Activated CD8-positive, alpha-beta memory T cell treated with anti-CD3 and anti-CD28 coated beads, Interleukin-2, amount 10 ng/mL, durations not matched to agents 7 days and 5 days (primary cell): ENCODE data around the gene SOCS2. TPM values are rescaled to one million over a fixed set of nuclear protein-coding genes. Genes with fewer than 3 reads are reported as not detected.
"Not testable (repeated sequence)": the region's sequence is repeated elsewhere in the genome, so short reads cannot be mapped to it uniquely, and the experiment has no call there.

Experiments used
- ATAC-seq: fragments of 150-1000 bp; cut with Tn5 transposase; one replicate; pipeline ENCODE4 v1.10.0; 2021; ENCODE audit warnings: moderate library complexity
- CTCF ChIA-PET: fragments of 350-600 bp; sonication (Branson Sonifier 250); formaldehyde crosslinking; loops from one replicate; lab custom pipeline; 2021; ENCODE audit warnings: antibody characterized with exemption; lab: Charles Lee
- DNase-seq: peaks from one replicate; pipeline ENCODE4 v3.0.0-alpha.2; 2020
- H3K27ac Mint-ChIP-seq: one replicate; pipeline ENCODE4 v1.8.0; 2021; ENCODE audit warnings: mild to moderate bottlenecking, mixed read lengths
- H3K27me3 Mint-ChIP-seq: one replicate; pipeline ENCODE4 v1.8.0; 2021; ENCODE audit warnings: mixed read lengths
- H3K36me3 Mint-ChIP-seq: one replicate; pipeline ENCODE4 v1.8.0; 2021; ENCODE audit warnings: mild to moderate bottlenecking, mixed read lengths
- H3K4me1 Mint-ChIP-seq: one replicate; pipeline ENCODE4 v1.8.0; 2021; ENCODE audit warnings: mixed read lengths
- H3K4me3 Mint-ChIP-seq: one replicate; pipeline ENCODE4 v1.8.0; 2021; ENCODE audit warnings: mild to moderate bottlenecking, moderate library complexity, mixed read lengths
- H3K9me3 Mint-ChIP-seq: one replicate; pipeline ENCODE4 v1.8.0; 2022; ENCODE audit warnings: low read depth, mixed read lengths
- total RNA-seq, 2 experiments: library from RNA; stranded (reverse); gene quantifications; one replicate each; pipeline ENCODE4 v1.2.3, GENCODE V29; 2021

SOCS2 gene
- total RNA-seq, 2 experiments from 2014 or later: 24.6 to 33.9 TPM

DNA sequence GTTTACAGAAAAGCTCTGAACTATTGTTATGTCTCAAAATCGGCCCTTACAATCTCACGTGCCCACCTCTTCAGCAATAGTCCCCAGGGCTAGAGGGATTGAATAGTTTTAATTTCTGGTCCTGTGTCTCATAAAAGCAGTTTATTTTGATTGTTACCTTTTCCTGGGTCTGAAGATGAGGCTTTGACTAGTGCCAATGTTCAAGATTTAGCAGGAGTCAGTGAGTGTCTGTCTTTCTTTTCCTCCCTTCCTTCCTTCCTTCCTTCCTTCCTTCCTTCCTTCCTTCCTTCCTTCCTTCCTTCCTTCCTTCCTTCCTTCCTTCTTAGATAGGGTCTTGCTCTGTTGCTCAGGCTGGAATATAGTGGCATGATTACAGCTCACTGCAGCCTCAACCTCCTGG lies 24.7 kb upstream of the SOCS2 start:
- H3K9me3 Mint-ChIP-seq: no peaks in the 10 kb centered on the region
- CTCF ChIA-PET: interaction anchor here (0.8 kb wide), 1 partner anchor 21 kb away, joined by 3 read pairs; no protein-coding TSS in a partner anchor
- H3K36me3 Mint-ChIP-seq: peaks cover 10% of the 10 kb centered on the region
- peaks cover 8% of the 10 kb centered on the region for H3K4me1 Mint-ChIP-seq
- no peak overlapping the region for H3K27ac Mint-ChIP-seq
- no peaks in the 10 kb centered on the region for H3K27me3 Mint-ChIP-seq
- DNase-seq (no peak), ATAC-seq (no peak)
- H3K4me3 Mint-ChIP-seq: no peak overlapping the region

DNA sequence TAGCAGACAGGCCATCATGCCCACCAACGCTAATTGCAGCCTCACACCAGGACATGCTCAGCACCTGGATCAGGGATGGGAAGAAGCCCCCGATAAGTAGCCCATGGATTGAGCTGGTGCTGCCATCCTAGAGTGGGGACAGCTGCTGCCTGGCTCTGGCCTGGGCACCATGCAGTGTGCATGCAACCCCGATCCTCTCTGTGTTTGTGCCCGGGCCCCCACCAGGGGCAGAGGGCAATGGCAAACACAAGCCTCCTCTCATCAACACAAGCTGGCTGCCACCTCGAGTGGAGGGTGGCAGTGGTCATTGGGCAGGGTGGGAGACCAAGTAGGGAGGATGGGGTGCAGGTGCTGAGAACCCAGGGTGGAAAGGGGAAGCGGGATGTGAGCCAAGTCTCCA lies 23.3 kb upstream of the SOCS2 start:
- Mint-ChIP-seq H3K4me3 (no peak overlapping the region), H3K27me3 (no peaks in the 10 kb centered on the region), H3K4me1 (peaks cover 8% of the 10 kb centered on the region), H3K36me3 (peaks cover 6% of the 10 kb centered on the region), H3K9me3 (no peaks in the 10 kb centered on the region), H3K27ac (no peak overlapping the region)
- CTCF ChIA-PET: no interaction called here
- DNase-seq: no peak
- no peak for ATAC-seq

DNA sequence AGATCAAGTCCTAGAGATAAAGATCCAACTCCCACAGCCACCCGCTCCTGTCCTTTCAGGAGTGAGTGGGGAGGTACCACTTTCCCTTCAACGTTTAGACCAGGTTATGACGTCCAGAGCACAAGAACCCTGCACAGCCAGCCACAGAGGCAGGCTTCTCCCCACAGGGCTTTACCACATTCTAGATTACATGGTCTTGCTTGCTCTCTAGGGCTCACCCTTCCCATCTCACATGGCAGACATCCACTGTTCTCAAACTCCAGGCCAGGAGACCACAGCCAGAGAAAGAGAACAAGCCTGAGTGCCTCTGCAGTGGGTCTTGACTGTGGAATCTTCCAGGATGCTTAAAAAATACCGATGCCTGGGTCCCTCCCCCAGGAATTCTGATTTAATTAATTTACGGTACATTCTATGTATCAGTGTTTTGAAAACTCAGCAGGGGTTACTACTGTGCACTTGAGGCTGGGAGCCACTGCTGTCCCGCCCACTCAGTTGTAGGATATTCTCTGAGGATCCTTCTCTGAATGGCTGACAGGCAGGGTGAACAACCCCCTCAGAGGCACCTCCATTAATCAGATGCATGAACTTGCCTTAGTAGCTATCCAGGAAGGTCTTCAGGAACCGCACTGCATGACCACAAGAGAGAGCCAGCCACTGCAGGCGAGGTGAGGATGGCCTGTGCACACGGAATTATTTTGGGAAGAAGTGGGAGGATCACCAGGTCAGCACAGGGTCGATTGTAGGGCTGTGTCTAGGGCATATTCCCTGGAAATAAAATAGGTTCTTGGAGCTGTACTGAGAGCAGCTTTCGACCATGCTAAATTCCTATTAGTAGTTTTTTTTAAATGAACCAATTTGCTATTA lies 21.5 kb upstream of the SOCS2 start:
- Mint-ChIP-seq H3K4me1 (no peaks in the 10 kb centered on the region), H3K27ac (no peak overlapping the region), H3K4me3 (no peak overlapping the region), H3K27me3 (no peaks in the 10 kb centered on the region), H3K9me3 (no peaks in the 10 kb centered on the region), H3K36me3 (no peaks in the 10 kb centered on the region)
- DNase-seq (peak; percentile 15), ATAC-seq (no peak)
- CTCF ChIA-PET: interaction anchor here (1.9 kb wide), 1 partner anchor 19 kb away, joined by 4 read pairs; no protein-coding TSS in a partner anchor

DNA sequence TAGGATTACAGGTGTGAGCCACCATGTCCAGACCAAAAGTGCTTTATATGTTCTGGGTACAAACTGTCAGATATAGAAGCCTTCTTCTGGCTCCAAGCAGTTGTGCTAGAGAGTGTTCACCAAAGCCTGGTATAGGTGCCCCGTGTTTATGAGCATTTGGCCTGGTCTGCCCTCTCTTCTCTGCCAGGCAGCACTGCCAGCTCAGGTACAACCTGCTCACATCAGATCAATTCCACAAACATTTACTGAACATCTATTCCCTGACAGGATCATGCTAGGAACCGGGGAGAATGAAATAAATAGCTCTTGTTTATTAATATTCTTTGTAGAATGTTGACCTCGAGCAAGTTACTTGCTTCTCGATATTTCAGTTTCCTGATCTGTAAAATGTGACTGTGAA lies 20.0 kb upstream of the SOCS2 start:
- Mint-ChIP-seq H3K27me3 (no peaks in the 10 kb centered on the region), H3K4me1 (no peaks in the 10 kb centered on the region), H3K9me3 (no peaks in the 10 kb centered on the region), H3K4me3 (no peak overlapping the region), H3K36me3 (no peaks in the 10 kb centered on the region), H3K27ac (no peak overlapping the region)
- no peak for ATAC-seq
- CTCF ChIA-PET: interaction anchor here (1.4 to 1.9 kb wide), 2 partner anchors 17 to 49 kb away, joined by 4 to 7 read pairs; no protein-coding TSS in a partner anchor
- DNase-seq: no peak

DNA sequence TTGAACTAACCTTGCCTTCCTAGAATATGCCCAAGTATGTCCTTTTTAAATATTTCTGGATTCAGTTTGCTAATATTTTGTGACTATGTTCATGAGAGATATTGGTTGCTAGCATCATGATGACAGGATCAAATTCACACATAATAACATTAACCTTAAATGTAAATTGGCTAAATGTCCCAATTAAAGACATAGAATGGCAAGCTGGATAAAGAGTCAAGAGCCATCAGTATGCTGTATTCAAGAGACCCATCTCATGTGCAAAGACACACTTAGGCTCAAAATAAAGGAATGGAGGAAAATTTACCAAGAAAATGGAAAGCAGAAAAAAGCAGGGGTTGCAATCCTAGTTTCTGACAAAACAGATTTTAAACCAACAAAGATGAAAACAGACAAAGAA lies 14.6 kb upstream of the SOCS2 start:
- not testable (repeated sequence) for H3K4me1 Mint-ChIP-seq, H3K27me3 Mint-ChIP-seq, H3K4me3 Mint-ChIP-seq, ATAC-seq, DNase-seq, H3K27ac Mint-ChIP-seq
- CTCF ChIA-PET: interaction anchor here (0.9 to 2.1 kb wide), 2 partner anchors 10 to 55 kb away, joined by 3 to 6 read pairs; no protein-coding TSS in a partner anchor
- Mint-ChIP-seq H3K9me3 (peaks cover 17% of the 10 kb centered on the region), H3K36me3 (peaks cover 31% of the 10 kb centered on the region)

- not testable (repeated sequence) for H3K4me3 Mint-ChIP-seq, H3K27me3 Mint-ChIP-seq, ATAC-seq, DNase-seq, H3K27ac Mint-ChIP-seq, H3K4me1 Mint-ChIP-seq
- CTCF ChIA-PET: interaction anchor here (0.9 to 2.2 kb wide), 3 partner anchors 9 to 56 kb away, joined by 3 to 6 read pairs (median 4); no protein-coding TSS in a partner anchor
- Mint-ChIP-seq H3K36me3 (peaks cover 31% of the 10 kb centered on the region), H3K9me3 (peaks cover 17% of the 10 kb centered on the region)
Observed at GRCh38 chr12:93558685-93559084, 13.8 kb upstream of the SOCS2 start.

DNA sequence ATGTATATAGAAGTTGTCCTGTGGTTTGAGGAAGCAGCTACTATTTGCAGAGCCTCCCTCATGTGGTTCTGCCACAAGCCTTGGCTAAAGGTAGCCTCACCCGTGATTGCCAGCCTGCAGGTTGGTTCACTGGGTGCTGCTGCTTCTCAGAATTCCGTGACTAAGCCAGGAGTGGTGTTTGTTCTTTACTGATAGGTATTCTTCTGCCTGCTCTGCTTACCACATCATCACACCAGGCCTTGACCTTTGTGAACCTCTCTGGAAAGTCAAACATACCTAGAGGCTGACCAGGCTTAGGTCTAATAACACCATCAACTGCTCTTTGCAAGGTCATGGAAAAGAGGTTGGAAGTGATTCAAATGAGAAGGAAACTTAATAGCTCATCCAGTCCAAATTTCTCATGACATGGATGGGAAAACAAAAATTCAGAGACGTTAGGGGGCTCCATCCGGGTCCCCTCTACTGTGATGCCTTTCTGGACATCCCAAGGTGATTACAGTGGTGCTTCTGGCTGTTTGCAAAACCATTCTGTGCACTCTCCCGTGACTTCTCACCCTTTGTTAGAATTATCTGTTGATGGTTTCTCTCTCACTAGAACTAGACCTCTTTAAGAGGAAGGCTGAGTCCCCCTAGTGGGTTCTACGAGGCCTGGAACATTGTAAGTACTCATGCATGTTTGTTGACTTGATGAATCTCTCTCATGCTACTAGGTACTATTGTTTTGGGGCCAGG lies 8.5 kb upstream of the SOCS2 start:
- CTCF ChIA-PET: interaction anchor here (1.0 to 1.3 kb wide), 3 partner anchors 59 to 538 kb away, joined by 3 to 4 read pairs (median 3); no protein-coding TSS in a partner anchor
- peaks cover 5% of the 10 kb centered on the region for H3K27me3 Mint-ChIP-seq
- DNase-seq (no peak), ATAC-seq (peak; percentile 63)
- H3K4me3 Mint-ChIP-seq: no peak overlapping the region
- H3K27ac Mint-ChIP-seq: no peak overlapping the region
- peaks cover 21% of the 10 kb centered on the region for H3K36me3 Mint-ChIP-seq
- H3K9me3 Mint-ChIP-seq: peaks cover 7% of the 10 kb centered on the region
- peaks cover 10% of the 10 kb centered on the region for H3K4me1 Mint-ChIP-seq

- DNase-seq: no peak
- peaks cover 11% of the 10 kb centered on the region for H3K4me1 Mint-ChIP-seq
- H3K36me3 Mint-ChIP-seq: peaks cover 7% of the 10 kb centered on the region
- peaks cover 2% of the 10 kb centered on the region for H3K27me3 Mint-ChIP-seq
- CTCF ChIA-PET: interaction anchor here (6.1 kb wide), 1 partner anchor 536 kb away, joined by 105 read pairs; no protein-coding TSS in a partner anchor
- H3K4me3 Mint-ChIP-seq: no peak overlapping the region
- H3K27ac Mint-ChIP-seq: no peak overlapping the region
- no peak for ATAC-seq
- peaks cover 3% of the 10 kb centered on the region for H3K9me3 Mint-ChIP-seq
Observed at GRCh38 chr12:93565760-93566159, 6.7 kb upstream of the SOCS2 start.

- Mint-ChIP-seq H3K4me1 (peaks cover 12% of the 10 kb centered on the region), H3K36me3 (no peaks in the 10 kb centered on the region)
- no peak for ATAC-seq
Observed at GRCh38 chr12:93567174-93567573, 5.3 kb upstream of the SOCS2 start.

DNA sequence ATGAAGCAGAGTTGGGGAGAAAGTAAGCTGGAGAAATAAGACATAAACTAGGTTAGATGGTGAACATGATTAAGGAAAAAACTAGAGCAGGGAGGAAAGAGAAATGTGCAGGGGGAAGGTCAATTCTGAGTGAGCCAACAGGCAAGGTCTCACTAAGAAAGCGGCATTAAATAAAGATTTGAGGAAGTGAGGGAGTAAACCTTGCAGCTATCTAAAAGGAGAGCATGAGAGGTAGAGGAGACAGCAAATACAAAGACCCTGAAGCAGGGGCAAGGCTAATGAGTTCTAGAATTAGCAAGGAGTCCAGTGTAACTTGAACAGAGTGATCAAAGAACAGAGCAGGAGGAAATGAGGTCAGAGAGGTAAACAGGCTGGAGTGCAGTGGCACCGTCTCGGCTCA lies 4.4 kb upstream of the SOCS2 start:
- no peak for ATAC-seq
- H3K4me1 Mint-ChIP-seq: peaks cover 21% of the 10 kb centered on the region
- CTCF ChIA-PET: interaction anchor here (0.9 to 6.1 kb wide), 5 partner anchors 11 to 534 kb away, joined by 3 to 105 read pairs (median 7); no protein-coding TSS in a partner anchor
- peak overlapping the region; percentile 49 for H3K27ac Mint-ChIP-seq
- no peaks in the 10 kb centered on the region for H3K9me3 Mint-ChIP-seq
- no peak overlapping the region for H3K4me3 Mint-ChIP-seq
- peaks cover 5% of the 10 kb centered on the region for H3K36me3 Mint-ChIP-seq
- no peak for DNase-seq
- peaks cover 11% of the 10 kb centered on the region for H3K27me3 Mint-ChIP-seq

More at GRCh38 chr12:93567174-93567573, 5.3 kb upstream of the SOCS2 start:
- no peak overlapping the region for H3K27ac Mint-ChIP-seq
- H3K9me3 Mint-ChIP-seq: no peaks in the 10 kb centered on the region
- H3K27me3 Mint-ChIP-seq: peaks cover 3% of the 10 kb centered on the region
- no peak for DNase-seq
- H3K4me3 Mint-ChIP-seq: no peak overlapping the region
- CTCF ChIA-PET: interaction anchor here (2.3 to 6.1 kb wide), 2 partner anchors 10 to 534 kb away, joined by 6 to 105 read pairs; no protein-coding TSS in a partner anchor

GRCh38 chr12:93569301-93569655 lies 3.2 kb upstream of the SOCS2 start:
- ATAC-seq: no peak
- CTCF ChIA-PET: interaction anchor here (0.7 to 6.1 kb wide), 25 partner anchors 9 to 582 kb away, joined by 3 to 105 read pairs (median 4); no protein-coding TSS in a partner anchor
- H3K9me3 Mint-ChIP-seq: no peaks in the 10 kb centered on the region
- peaks cover 18% of the 10 kb centered on the region for H3K27me3 Mint-ChIP-seq
- no peak for DNase-seq
- peaks cover 11% of the 10 kb centered on the region for H3K36me3 Mint-ChIP-seq
- peaks cover 24% of the 10 kb centered on the region for H3K4me1 Mint-ChIP-seq
- H3K27ac Mint-ChIP-seq: peak overlapping the region; percentile 81
- H3K4me3 Mint-ChIP-seq: peak overlapping the region; percentile 85

GRCh38 chr12:93569656-93570551 lies 2.6 kb upstream of the SOCS2 start:
- no peaks in the 10 kb centered on the region for H3K9me3 Mint-ChIP-seq
- CTCF ChIA-PET: interaction anchor here (0.7 to 6.1 kb wide), 28 partner anchors 9 to 582 kb away, joined by 3 to 105 read pairs (median 4); partner anchors contain the start of gene UBE2N
- H3K36me3 Mint-ChIP-seq: peaks cover 14% of the 10 kb centered on the region
- H3K4me3 Mint-ChIP-seq: peak overlapping the region; percentile 85
- DNase-seq (peak; percentile 86), ATAC-seq (peak; percentile 60)
- H3K27ac Mint-ChIP-seq: peak overlapping the region; percentile 81
- peaks cover 18% of the 10 kb centered on the region for H3K27me3 Mint-ChIP-seq
- peaks cover 27% of the 10 kb centered on the region for H3K4me1 Mint-ChIP-seq
